ENCODE measurements around the gene SENP1.

Gene SENP1

GRCh38 chr12:48021485-48022179 lies 84.2 kb downstream of the SENP1 start:
- no peak for DNase-seq (ENCODE audit: low read depth)
- TF ChIP-seq CTCF (conservative IDR thresholded peaks at IDR 0.05; ENCODE audit: low read depth, low read length): no peak
- no peak overlapping the region for H3K4me3 ChIP-seq (ENCODE audit: low read depth, low read length)

- DNase-seq (ENCODE audit: low read depth): no peak
- H3K4me3 ChIP-seq (ENCODE audit: low read depth, low read length): no peak overlapping the region
- no peak for TF ChIP-seq CTCF (conservative IDR thresholded peaks at IDR 0.05; ENCODE audit: low read depth, low read length)
Measured at GRCh38 chr12:48019639-48020265, 86.1 kb downstream of the SENP1 start.

GRCh38 chr12:48018618-48018995 lies 87.3 kb downstream of the SENP1 start:
- H3K4me3 ChIP-seq (ENCODE audit: low read depth, low read length): no peak overlapping the region
- no peak for DNase-seq (ENCODE audit: low read depth)
- no peak for TF ChIP-seq CTCF (conservative IDR thresholded peaks at IDR 0.05; ENCODE audit: low read depth, low read length)

GRCh38 chr12:48017921-48018617 lies 87.8 kb downstream of the SENP1 start:
- H3K4me3 ChIP-seq (ENCODE audit: low read depth, low read length): no peak overlapping the region
- no peak for TF ChIP-seq CTCF (conservative IDR thresholded peaks at IDR 0.05; ENCODE audit: low read depth, low read length)
- no peak for DNase-seq (ENCODE audit: low read depth)

GRCh38 chr12:48017496-48017895 lies 88.4 kb downstream of the SENP1 start:
- no peak overlapping the region for H3K4me3 ChIP-seq (ENCODE audit: low read depth, low read length)
- DNase-seq (ENCODE audit: low read depth): no peak
- no peak for TF ChIP-seq CTCF (conservative IDR thresholded peaks at IDR 0.05; ENCODE audit: low read depth, low read length)

- no peak for TF ChIP-seq CTCF (conservative IDR thresholded peaks at IDR 0.05; ENCODE audit: low read depth, low read length)
- DNase-seq (ENCODE audit: low read depth): no peak
- H3K4me3 ChIP-seq (ENCODE audit: low read depth, low read length): no peak overlapping the region
Measured at GRCh38 chr12:48016373-48017020, 89.4 kb downstream of the SENP1 start.
